ENCODE measurements around the gene ACR. TPM values are rescaled to one million over a fixed set of nuclear protein-coding genes. Genes with fewer than 3 reads are reported as not detected.

ACR gene
- total RNA-seq, 1 donor from 2014 or later = not detected

- Mint-ChIP-seq H3K27ac (ENCODE audit: unreplicated experiment) (peak overlapping the region; percentile 19), H3K4me1 (ENCODE audit: low read depth, unreplicated experiment) (peaks cover 5% of the 10 kb centered on the region), H3K4me3 (ENCODE audit: unreplicated experiment) (peak overlapping the region; percentile 73), H3K36me3 (ENCODE audit: low read depth, unreplicated experiment) (peaks cover 46% of the 10 kb centered on the region), H3K9me3 (ENCODE audit: unreplicated experiment) (peaks cover 3% of the 10 kb centered on the region), H3K27me3 (ENCODE audit: low read depth, unreplicated experiment) (peaks cover 42% of the 10 kb centered on the region)
- Histone ChIP-seq H3K27ac (ENCODE audit: low read depth, low read length) (no peak overlapping the region), H3K79me2 (ENCODE audit: insufficient read depth, low read length) (no peaks in the 10 kb centered on the region), H3K9ac (ENCODE audit: low read length) (no peak overlapping the region), H3K4me3 (ENCODE audit: insufficient read depth, low read depth, low read length) (no peak overlapping the region), H3K9me3 (ENCODE audit: insufficient read depth, low read depth, low read length) (no peaks in the 10 kb centered on the region), H3K36me3 (ENCODE audit: insufficient read depth, low read length) (no peaks in the 10 kb centered on the region), H2AFZ (ENCODE audit: low read depth, low read length) (no peak overlapping the region), H3K27me3 (ENCODE audit: insufficient read depth, low read length) (no peaks in the 10 kb centered on the region), H4K20me1 (ENCODE audit: insufficient read depth, low read length) (peaks cover 14% of the 10 kb centered on the region), H3K4me2 (ENCODE audit: low read length) (no peak overlapping the region), H3K4me1 (ENCODE audit: insufficient read depth, low read length) (no peaks in the 10 kb centered on the region)
- DNase-seq (ENCODE audit: low read depth) (no peak), FAIRE-seq (no peak)
- no peak for TF ChIP-seq CTCF (IDR thresholded peaks at IDR 0.05; ENCODE audit: insufficient read depth, low read depth, low read length)
- no peak for TF ChIP-seq EZH2 (IDR thresholded peaks at IDR 0.05; ENCODE audit: insufficient read depth, low read length)
Measured at GRCh38 chr22:50722716-50723428, 15.1 kb upstream of the ACR start.

- DNase-seq (ENCODE audit: low read depth) = no peak
- no peak overlapping the region for H3K4me3 Mint-ChIP-seq (ENCODE audit: unreplicated experiment)
- Histone ChIP-seq H3K4me2 (ENCODE audit: low read length) (no peak overlapping the region), H4K20me1 (ENCODE audit: insufficient read depth, low read length) (peaks cover 14% of the 10 kb centered on the region), H3K4me1 (ENCODE audit: insufficient read depth, low read length) (no peaks in the 10 kb centered on the region), H3K27me3 (ENCODE audit: insufficient read depth, low read length) (no peaks in the 10 kb centered on the region), H3K79me2 (ENCODE audit: insufficient read depth, low read length) (no peaks in the 10 kb centered on the region), H3K9me3 (ENCODE audit: insufficient read depth, low read depth, low read length) (no peaks in the 10 kb centered on the region), H3K4me3 (ENCODE audit: insufficient read depth, low read depth, low read length) (no peak overlapping the region), H3K27ac (ENCODE audit: low read depth, low read length) (no peak overlapping the region), H2AFZ (ENCODE audit: low read depth, low read length) (no peak overlapping the region), H3K36me3 (ENCODE audit: insufficient read depth, low read length) (no peaks in the 10 kb centered on the region), H3K9ac (ENCODE audit: low read length) (no peak overlapping the region)
- TF ChIP-seq EZH2 (IDR thresholded peaks at IDR 0.05; ENCODE audit: insufficient read depth, low read length) (no peak), CTCF (IDR thresholded peaks at IDR 0.05; ENCODE audit: insufficient read depth, low read depth, low read length) (no peak)
- peaks cover 34% of the 10 kb centered on the region for H3K27me3 Mint-ChIP-seq (ENCODE audit: low read depth, unreplicated experiment)
- no peak for FAIRE-seq
- peaks cover 41% of the 10 kb centered on the region for H3K36me3 Mint-ChIP-seq (ENCODE audit: low read depth, unreplicated experiment)
- H3K9me3 Mint-ChIP-seq (ENCODE audit: unreplicated experiment) = peaks cover 3% of the 10 kb centered on the region
- no peak overlapping the region for H3K27ac Mint-ChIP-seq (ENCODE audit: unreplicated experiment)
- peaks cover 5% of the 10 kb centered on the region for H3K4me1 Mint-ChIP-seq (ENCODE audit: low read depth, unreplicated experiment)
Measured at GRCh38 chr22:50723991-50724390, 14.0 kb upstream of the ACR start.

- no peaks in the 10 kb centered on the region for H3K79me2 ChIP-seq (ENCODE audit: insufficient read depth, low read length)
- Mint-ChIP-seq H3K9me3 (ENCODE audit: unreplicated experiment) (peaks cover 3% of the 10 kb centered on the region), H3K36me3 (ENCODE audit: low read depth, unreplicated experiment) (peaks cover 44% of the 10 kb centered on the region), H3K4me3 (ENCODE audit: unreplicated experiment) (no peak overlapping the region), H3K27ac (ENCODE audit: unreplicated experiment) (no peak overlapping the region), H3K27me3 (ENCODE audit: low read depth, unreplicated experiment) (peaks cover 30% of the 10 kb centered on the region), H3K4me1 (ENCODE audit: low read depth, unreplicated experiment) (peaks cover 5% of the 10 kb centered on the region)
- no peaks in the 10 kb centered on the region for H3K36me3 ChIP-seq (ENCODE audit: insufficient read depth, low read length)
- H3K4me1 ChIP-seq (ENCODE audit: insufficient read depth, low read length) = no peaks in the 10 kb centered on the region
- TF ChIP-seq EZH2 (IDR thresholded peaks at IDR 0.05; ENCODE audit: insufficient read depth, low read length) = no peak
- TF ChIP-seq CTCF (IDR thresholded peaks at IDR 0.05; ENCODE audit: insufficient read depth, low read depth, low read length) = no peak
- FAIRE-seq (no peak), DNase-seq (ENCODE audit: low read depth) (no peak)
- no peaks in the 10 kb centered on the region for H3K27me3 ChIP-seq (ENCODE audit: insufficient read depth, low read length)
- no peak overlapping the region for H3K4me3 ChIP-seq (ENCODE audit: insufficient read depth, low read depth, low read length)
- no peak overlapping the region for H3K27ac ChIP-seq (ENCODE audit: low read depth, low read length)
- H3K4me2 ChIP-seq (ENCODE audit: low read length) = no peak overlapping the region
- no peak overlapping the region for H3K9ac ChIP-seq (ENCODE audit: low read length)
- H3K9me3 ChIP-seq (ENCODE audit: insufficient read depth, low read depth, low read length) = no peaks in the 10 kb centered on the region
- no peak overlapping the region for H2AFZ ChIP-seq (ENCODE audit: low read depth, low read length)
- H4K20me1 ChIP-seq (ENCODE audit: insufficient read depth, low read length) = peaks cover 16% of the 10 kb centered on the region
Measured at GRCh38 chr22:50724616-50725015, 13.4 kb upstream of the ACR start.
